ENCODE data around the gene TENM3. TPM values are rescaled to one million over a fixed set of nuclear protein-coding genes. Genes with fewer than 3 reads are reported as not detected.
"Not testable (repeated sequence)": the region's sequence is repeated elsewhere in the genome, so short reads cannot be mapped to it uniquely, and the experiment has no call there.

TENM3 gene
- total and polyA plus RNA-seq, 9 donors: 11.0 to 32.9 (median 23.2) TPM

GRCh38 chr4:182370491-182370890 is 127.3 kb downstream of the TENM3 start:
- H3K36me3 ChIP-seq (ENCODE audit: control insufficient read depth, insufficient read depth, low read length): no peaks in the 10 kb centered on the region
- H3K27me3 ChIP-seq (ENCODE audit: control insufficient read depth, insufficient read depth, low read length): no peaks in the 10 kb centered on the region
- no peak overlapping the region for H3K27ac ChIP-seq (ENCODE audit: low read length)
- no peak for DNase-seq
- whole genome bisulfite sequencing (ENCODE audit: insufficient coverage): no CpG with 5 or more reads among the region's 4 CpGs
- no peaks in the 10 kb centered on the region for H3K9me3 ChIP-seq (replicated peaks; ENCODE audit: control insufficient read depth, low read depth, low read length)
- no peak overlapping the region for H3K4me3 ChIP-seq (ENCODE audit: low read length)
- no peaks in the 10 kb centered on the region for H3K4me1 ChIP-seq (ENCODE audit: control insufficient read depth, insufficient read depth, low read length)

GRCh38 chr4:182380771-182381181 is 137.6 kb downstream of the TENM3 start:
- 34% methylated on average over 4 of the region's 8 CpGs for WGBS (ENCODE audit: insufficient coverage)
- peak; percentile 66 for DNase-seq
- Histone ChIP-seq H3K9me3 (replicated peaks; ENCODE audit: control insufficient read depth, low read depth, low read length) (no peaks in the 10 kb centered on the region), H3K4me1 (ENCODE audit: control insufficient read depth, insufficient read depth, low read length) (peaks cover 5% of the 10 kb centered on the region), H3K36me3 (ENCODE audit: control insufficient read depth, insufficient read depth, low read length) (no peaks in the 10 kb centered on the region), H3K27me3 (ENCODE audit: control insufficient read depth, insufficient read depth, low read length) (no peaks in the 10 kb centered on the region), H3K4me3 (ENCODE audit: low read length) (no peak overlapping the region), H3K27ac (ENCODE audit: low read length) (peak overlapping the region; percentile 56)

GRCh38 chr4:182382941-182383340 is 139.7 kb downstream of the TENM3 start:
- no peak for DNase-seq
- no peak overlapping the region for H3K4me3 ChIP-seq (ENCODE audit: low read length)
- no peaks in the 10 kb centered on the region for H3K9me3 ChIP-seq (replicated peaks; ENCODE audit: control insufficient read depth, low read depth, low read length)
- H3K4me1 ChIP-seq (ENCODE audit: control insufficient read depth, insufficient read depth, low read length): peaks cover 5% of the 10 kb centered on the region
- H3K27ac ChIP-seq (ENCODE audit: low read length): no peak overlapping the region
- H3K36me3 ChIP-seq (ENCODE audit: control insufficient read depth, insufficient read depth, low read length): no peaks in the 10 kb centered on the region
- no peaks in the 10 kb centered on the region for H3K27me3 ChIP-seq (ENCODE audit: control insufficient read depth, insufficient read depth, low read length)
- WGBS (ENCODE audit: insufficient coverage): 70% methylated on average over 6 of the region's 6 CpGs

- no peak overlapping the region for H3K4me3 ChIP-seq (ENCODE audit: low read length)
- H3K9me3 ChIP-seq (replicated peaks; ENCODE audit: control insufficient read depth, low read depth, low read length): no peaks in the 10 kb centered on the region
- peak overlapping the region; percentile 69 for H3K27ac ChIP-seq (ENCODE audit: low read length)
- H3K27me3 ChIP-seq (ENCODE audit: control insufficient read depth, insufficient read depth, low read length): no peaks in the 10 kb centered on the region
- H3K36me3 ChIP-seq (ENCODE audit: control insufficient read depth, insufficient read depth, low read length): no peaks in the 10 kb centered on the region
- H3K4me1 ChIP-seq (ENCODE audit: control insufficient read depth, insufficient read depth, low read length): peaks cover 5% of the 10 kb centered on the region
- WGBS (ENCODE audit: insufficient coverage): 0% methylated on average over 1 of the region's 6 CpGs
- peak; percentile 81 for DNase-seq
These were observed 141.5 kb downstream of the TENM3 start for GRCh38 chr4:182384631-182385091.

GRCh38 chr4:182385897-182386296 is 142.7 kb downstream of the TENM3 start:
- peaks cover 5% of the 10 kb centered on the region for H3K4me1 ChIP-seq (ENCODE audit: control insufficient read depth, insufficient read depth, low read length)
- no peak overlapping the region for H3K4me3 ChIP-seq (ENCODE audit: low read length)
- H3K36me3 ChIP-seq (ENCODE audit: control insufficient read depth, insufficient read depth, low read length): no peaks in the 10 kb centered on the region
- no peak for DNase-seq
- no peak overlapping the region for H3K27ac ChIP-seq (ENCODE audit: low read length)
- no CpG with 5 or more reads among the region's 2 CpGs for WGBS (ENCODE audit: insufficient coverage)
- H3K9me3 ChIP-seq (replicated peaks; ENCODE audit: control insufficient read depth, low read depth, low read length): no peaks in the 10 kb centered on the region
- H3K27me3 ChIP-seq (ENCODE audit: control insufficient read depth, insufficient read depth, low read length): no peaks in the 10 kb centered on the region

GRCh38 chr4:182386576-182386975 is 143.4 kb downstream of the TENM3 start:
- DNase-seq; H3K9me3 ChIP-seq (replicated peaks; ENCODE audit: control insufficient read depth, low read depth, low read length); H3K36me3 ChIP-seq (ENCODE audit: control insufficient read depth, insufficient read depth, low read length); H3K27ac ChIP-seq (ENCODE audit: low read length); H3K4me3 ChIP-seq (ENCODE audit: low read length); H3K27me3 ChIP-seq (ENCODE audit: control insufficient read depth, insufficient read depth, low read length); H3K4me1 ChIP-seq (ENCODE audit: control insufficient read depth, insufficient read depth, low read length): not testable (repeated sequence)
- WGBS (ENCODE audit: insufficient coverage): 97% methylated on average over 32 of the region's 35 CpGs

GRCh38 chr4:182391111-182391684 is 148.0 kb downstream of the TENM3 start:
- WGBS (ENCODE audit: insufficient coverage): 83% methylated on average over 1 of the region's 9 CpGs
- Histone ChIP-seq H3K27me3 (ENCODE audit: control insufficient read depth, insufficient read depth, low read length) (no peaks in the 10 kb centered on the region), H3K4me3 (ENCODE audit: low read length) (no peak overlapping the region)

GRCh38 chr4:182394181-182394580 is 151.0 kb downstream of the TENM3 start:
- no CpG with 5 or more reads among the region's 3 CpGs for WGBS (ENCODE audit: insufficient coverage)
- Histone ChIP-seq H3K4me1 (ENCODE audit: control insufficient read depth, insufficient read depth, low read length) (no peaks in the 10 kb centered on the region), H3K9me3 (replicated peaks; ENCODE audit: control insufficient read depth, low read depth, low read length) (no peaks in the 10 kb centered on the region), H3K36me3 (ENCODE audit: control insufficient read depth, insufficient read depth, low read length) (no peaks in the 10 kb centered on the region), H3K4me3 (ENCODE audit: low read length) (no peak overlapping the region), H3K27ac (ENCODE audit: low read length) (no peak overlapping the region), H3K27me3 (ENCODE audit: control insufficient read depth, insufficient read depth, low read length) (no peaks in the 10 kb centered on the region)
- no peak for DNase-seq

More at GRCh38 chr4:182391111-182391684, 148.0 kb downstream of the TENM3 start:
- H3K27ac ChIP-seq (ENCODE audit: low read length): no peak overlapping the region
- H3K4me1 ChIP-seq (ENCODE audit: control insufficient read depth, insufficient read depth, low read length): no peaks in the 10 kb centered on the region
- H3K9me3 ChIP-seq (replicated peaks; ENCODE audit: control insufficient read depth, low read depth, low read length): no peaks in the 10 kb centered on the region
- H3K36me3 ChIP-seq (ENCODE audit: control insufficient read depth, insufficient read depth, low read length): no peaks in the 10 kb centered on the region
- no peak for DNase-seq

GRCh38 chr4:182400081-182400480 is 156.9 kb downstream of the TENM3 start:
- H3K27me3 ChIP-seq (ENCODE audit: control insufficient read depth, insufficient read depth, low read length): no peaks in the 10 kb centered on the region
- DNase-seq: peak; percentile 82
- no peak overlapping the region for H3K4me3 ChIP-seq (ENCODE audit: low read length)
- peak overlapping the region; percentile 38 for H3K27ac ChIP-seq (ENCODE audit: low read length)
- H3K36me3 ChIP-seq (ENCODE audit: control insufficient read depth, insufficient read depth, low read length): no peaks in the 10 kb centered on the region
- no peaks in the 10 kb centered on the region for H3K4me1 ChIP-seq (ENCODE audit: control insufficient read depth, insufficient read depth, low read length)
- no CpG with 5 or more reads among the region's 1 CpG for WGBS (ENCODE audit: insufficient coverage)
- no peaks in the 10 kb centered on the region for H3K9me3 ChIP-seq (replicated peaks; ENCODE audit: control insufficient read depth, low read depth, low read length)

GRCh38 chr4:182400790-182401189 is 157.6 kb downstream of the TENM3 start:
- WGBS (ENCODE audit: insufficient coverage): 53% methylated on average over 2 of the region's 7 CpGs
- Histone ChIP-seq H3K4me1 (ENCODE audit: control insufficient read depth, insufficient read depth, low read length) (no peaks in the 10 kb centered on the region), H3K9me3 (replicated peaks; ENCODE audit: control insufficient read depth, low read depth, low read length) (no peaks in the 10 kb centered on the region), H3K4me3 (ENCODE audit: low read length) (no peak overlapping the region), H3K36me3 (ENCODE audit: control insufficient read depth, insufficient read depth, low read length) (no peaks in the 10 kb centered on the region), H3K27ac (ENCODE audit: low read length) (peak overlapping the region; percentile 38), H3K27me3 (ENCODE audit: control insufficient read depth, insufficient read depth, low read length) (no peaks in the 10 kb centered on the region)
- peak; percentile 51 for DNase-seq

- Histone ChIP-seq H3K9me3 (replicated peaks; ENCODE audit: control insufficient read depth, low read depth, low read length) (no peaks in the 10 kb centered on the region), H3K27me3 (ENCODE audit: control insufficient read depth, insufficient read depth, low read length) (no peaks in the 10 kb centered on the region), H3K36me3 (ENCODE audit: control insufficient read depth, insufficient read depth, low read length) (no peaks in the 10 kb centered on the region), H3K27ac (ENCODE audit: low read length) (no peak overlapping the region), H3K4me1 (ENCODE audit: control insufficient read depth, insufficient read depth, low read length) (peaks cover 1% of the 10 kb centered on the region), H3K4me3 (ENCODE audit: low read length) (no peak overlapping the region)
- 74% methylated on average over 5 of the region's 7 CpGs for WGBS (ENCODE audit: insufficient coverage)
- no peak for DNase-seq
These were observed 161.2 kb downstream of the TENM3 start for GRCh38 chr4:182404376-182404775.

Measured in muscle of leg (tissue), 11 donors.